Neural cell (in vitro differentiated cells): ENCODE results near the gene VSIG8.

ENCODE experiments used
- EZH2 ChIP-seq: fragments of 200-600, 300-800 bp; shearing (Covaris generic), sonication (generic); IDR thresholded peaks from 2 replicates; pipeline ENCODE4 v1.6.1; 2014; ENCODE audit warnings: antibody characterized with exemption, low read length, borderline replicate concordance, mild to moderate bottlenecking; ENCODE audit not compliant: insufficient read depth, poor library complexity, severe bottlenecking
- MXI1 ChIP-seq: fragments of 450-650 bp; conservative IDR thresholded peaks from 2 replicates; pipeline ENCODE4 v1.6.1; 2014; ENCODE audit warnings: antibody characterized with exemption, mild to moderate bottlenecking; ENCODE audit not compliant: poor library complexity, severe bottlenecking
- RAD21 ChIP-seq: fragments of 450-650 bp; conservative IDR thresholded peaks from 2 replicates; pipeline ENCODE4 v1.6.1; 2014; ENCODE audit warnings: antibody characterized with exemption, mild to moderate bottlenecking, moderate library complexity
- TF ChIP-seq, protein P1 (sequence below): fragments of 450-650 bp; IDR thresholded peaks from 2 replicates; pipeline ENCODE4 v1.5.1; 2014; ENCODE audit warnings: antibody characterized with exemption, mild to moderate bottlenecking, moderate library complexity; ENCODE audit not compliant: poor library complexity, severe bottlenecking

DNA sequence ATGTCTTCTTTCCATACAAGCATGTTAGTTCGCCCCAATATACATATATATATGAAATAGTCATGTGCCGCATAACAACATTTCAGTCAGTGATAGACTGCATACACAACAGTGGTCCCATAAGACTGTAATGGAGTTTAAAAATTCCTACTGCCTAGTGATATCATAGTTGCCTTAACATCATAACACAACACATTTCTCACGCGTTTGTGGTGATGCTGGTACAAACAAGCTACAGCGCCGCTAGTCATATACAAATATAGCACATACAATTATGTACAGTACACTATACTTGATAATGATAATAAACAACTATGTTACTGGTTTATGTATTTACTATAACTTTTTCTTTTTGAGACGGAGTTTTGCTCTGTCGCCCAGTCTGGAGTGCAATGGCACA lies 46.5 kb downstream of the VSIG8 start:
- TF ChIP-seq, protein P1, sequence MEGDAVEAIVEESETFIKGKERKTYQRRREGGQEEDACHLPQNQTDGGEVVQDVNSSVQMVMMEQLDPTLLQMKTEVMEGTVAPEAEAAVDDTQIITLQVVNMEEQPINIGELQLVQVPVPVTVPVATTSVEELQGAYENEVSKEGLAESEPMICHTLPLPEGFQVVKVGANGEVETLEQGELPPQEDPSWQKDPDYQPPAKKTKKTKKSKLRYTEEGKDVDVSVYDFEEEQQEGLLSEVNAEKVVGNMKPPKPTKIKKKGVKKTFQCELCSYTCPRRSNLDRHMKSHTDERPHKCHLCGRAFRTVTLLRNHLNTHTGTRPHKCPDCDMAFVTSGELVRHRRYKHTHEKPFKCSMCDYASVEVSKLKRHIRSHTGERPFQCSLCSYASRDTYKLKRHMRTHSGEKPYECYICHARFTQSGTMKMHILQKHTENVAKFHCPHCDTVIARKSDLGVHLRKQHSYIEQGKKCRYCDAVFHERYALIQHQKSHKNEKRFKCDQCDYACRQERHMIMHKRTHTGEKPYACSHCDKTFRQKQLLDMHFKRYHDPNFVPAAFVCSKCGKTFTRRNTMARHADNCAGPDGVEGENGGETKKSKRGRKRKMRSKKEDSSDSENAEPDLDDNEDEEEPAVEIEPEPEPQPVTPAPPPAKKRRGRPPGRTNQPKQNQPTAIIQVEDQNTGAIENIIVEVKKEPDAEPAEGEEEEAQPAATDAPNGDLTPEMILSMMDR: no peak
- TF ChIP-seq MXI1: no peak
- no peak for TF ChIP-seq EZH2
- TF ChIP-seq RAD21: no peak
